Suprapubic skin (tissue), 4 donors: ENCODE measurements around the gene ACSS3. TPM values are rescaled to one million over a fixed set of nuclear protein-coding genes. Genes with fewer than 3 reads are reported as not detected.

ENCODE experiments used
- DNase-seq, 2 donors: peaks; one replicate each; pipeline ENCODE4 v3.0.0-alpha.2; 2019; ENCODE audit warnings: low spot score in 2 of 2
- H3K27ac ChIP-seq: fragments of 200-600 bp; sonication (generic); one replicate; pipeline ENCODE4 v1.5.1; 2019
- H3K27me3 ChIP-seq: fragments of 200-600 bp; sonication (generic); one replicate; pipeline ENCODE4 v1.5.1; 2019
- H3K36me3 ChIP-seq: fragments of 200-600 bp; sonication (generic); one replicate; pipeline ENCODE4 v1.5.1; 2019
- H3K4me1 ChIP-seq: fragments of 200-600 bp; sonication (generic); one replicate; pipeline ENCODE4 v1.5.1; 2019
- H3K4me3 ChIP-seq: fragments of 200-600 bp; sonication (generic); one replicate; pipeline ENCODE4 v1.5.1; 2019; ENCODE audit warnings: mild to moderate bottlenecking
- H3K9me3 ChIP-seq: fragments of 200-600 bp; sonication (generic); one replicate; pipeline ENCODE4 v1.5.1; 2019
- EP300 ChIP-seq: sonication (generic); formaldehyde crosslinking; IDR thresholded peaks from one replicate; pipeline ENCODE4 v1.6.1; 2017; ENCODE audit warnings: antibody characterized with exemption
- POLR2A ChIP-seq, 2 donors: fragments of 450-650 bp; IDR thresholded peaks; one replicate each; pipeline ENCODE4 v1.6.1; 2017; ENCODE audit warnings: antibody characterized with exemption in 2 of 2, mild to moderate bottlenecking in 2 of 2, moderate library complexity in 2 of 2
- POLR2AphosphoS5 ChIP-seq, 3 donors: sonication (generic); formaldehyde crosslinking; IDR thresholded peaks; one replicate each; pipeline ENCODE4 v1.6.1; 2017; ENCODE audit warnings: antibody characterized with exemption in 3 of 3
- WGBS: methylation state at CpG from one replicate; pipeline ENCODE4 v1.1.5; 2018; 5-methylcytosine and 5-hydroxymethylcytosine counted together
- total RNA-seq, 4 donors: library from RNA; depleted of rRNA; stranded (reverse); fragments of >200 nt; gene quantifications; one replicate each; pipeline ENCODE4 v1.1.0, GENCODE V29; 2016
- TF ChIP-seq, protein P1 (sequence below), 2 donors: fragments of 200-600 bp in 1 of 2; fragments of 450-650 bp in 1 of 2; sonication (generic) in 1 of 2; IDR thresholded peaks; one replicate each; pipeline ENCODE4 v1.5.1; 2016 to 2019; ENCODE audit warnings: antibody characterized with exemption in 2 of 2, mild to moderate bottlenecking in 1 of 2, moderate library complexity in 1 of 2

Gene ACSS3
- total RNA-seq, 4 donors from 2014 or later: 4.0 to 10.4 (median 6.2) TPM

DNA sequence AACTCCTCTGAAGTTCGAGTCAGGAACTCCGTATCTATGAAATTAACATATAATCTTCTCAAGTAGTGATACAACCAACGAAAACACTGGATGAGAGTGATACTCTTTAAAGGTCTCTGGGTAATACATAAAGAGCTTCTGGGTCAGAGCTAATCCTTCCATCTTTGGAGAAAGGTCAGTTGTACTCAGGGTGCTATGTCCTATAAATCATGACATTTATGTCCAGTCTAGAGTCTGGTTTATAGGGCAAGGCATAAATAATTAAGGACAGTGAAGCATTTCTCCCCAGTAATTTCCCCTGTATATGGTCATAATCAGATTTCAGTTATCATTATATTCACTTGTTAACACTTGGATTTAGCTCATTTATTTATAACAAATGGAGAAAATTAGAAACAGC is 90.6 kb downstream of the ACSS3 start:
- Histone ChIP-seq H3K9me3 (no peaks in the 10 kb centered on the region), H3K27me3 (no peaks in the 10 kb centered on the region), H3K4me3 (no peak overlapping the region), H3K27ac (no peak overlapping the region), H3K4me1 (no peaks in the 10 kb centered on the region), H3K36me3 (no peaks in the 10 kb centered on the region)
- 90% methylated on average over 3 of the region's 3 CpGs for WGBS
- DNase-seq: no peak
- TF ChIP-seq EP300: no peak
- TF ChIP-seq POLR2AphosphoS5 (IDR thresholded peaks at IDR 0.05): no peak
- no peak for TF ChIP-seq POLR2A (IDR thresholded peaks at IDR 0.05)
- TF ChIP-seq, protein P1, sequence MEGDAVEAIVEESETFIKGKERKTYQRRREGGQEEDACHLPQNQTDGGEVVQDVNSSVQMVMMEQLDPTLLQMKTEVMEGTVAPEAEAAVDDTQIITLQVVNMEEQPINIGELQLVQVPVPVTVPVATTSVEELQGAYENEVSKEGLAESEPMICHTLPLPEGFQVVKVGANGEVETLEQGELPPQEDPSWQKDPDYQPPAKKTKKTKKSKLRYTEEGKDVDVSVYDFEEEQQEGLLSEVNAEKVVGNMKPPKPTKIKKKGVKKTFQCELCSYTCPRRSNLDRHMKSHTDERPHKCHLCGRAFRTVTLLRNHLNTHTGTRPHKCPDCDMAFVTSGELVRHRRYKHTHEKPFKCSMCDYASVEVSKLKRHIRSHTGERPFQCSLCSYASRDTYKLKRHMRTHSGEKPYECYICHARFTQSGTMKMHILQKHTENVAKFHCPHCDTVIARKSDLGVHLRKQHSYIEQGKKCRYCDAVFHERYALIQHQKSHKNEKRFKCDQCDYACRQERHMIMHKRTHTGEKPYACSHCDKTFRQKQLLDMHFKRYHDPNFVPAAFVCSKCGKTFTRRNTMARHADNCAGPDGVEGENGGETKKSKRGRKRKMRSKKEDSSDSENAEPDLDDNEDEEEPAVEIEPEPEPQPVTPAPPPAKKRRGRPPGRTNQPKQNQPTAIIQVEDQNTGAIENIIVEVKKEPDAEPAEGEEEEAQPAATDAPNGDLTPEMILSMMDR (IDR thresholded peaks at IDR 0.05): no peak

GRCh38 chr12:81170072-81170471 is 92.2 kb downstream of the ACSS3 start:
- no peaks in the 10 kb centered on the region for H3K36me3 ChIP-seq
- H3K4me3 ChIP-seq: no peak overlapping the region
- no peaks in the 10 kb centered on the region for H3K4me1 ChIP-seq
- no peak overlapping the region for H3K27ac ChIP-seq
- TF ChIP-seq, protein P1 (IDR thresholded peaks at IDR 0.05): no peak
- TF ChIP-seq EP300: no peak
- TF ChIP-seq POLR2A (IDR thresholded peaks at IDR 0.05): no peak
- no peak for DNase-seq
- H3K27me3 ChIP-seq: no peaks in the 10 kb centered on the region
- no peaks in the 10 kb centered on the region for H3K9me3 ChIP-seq

DNA sequence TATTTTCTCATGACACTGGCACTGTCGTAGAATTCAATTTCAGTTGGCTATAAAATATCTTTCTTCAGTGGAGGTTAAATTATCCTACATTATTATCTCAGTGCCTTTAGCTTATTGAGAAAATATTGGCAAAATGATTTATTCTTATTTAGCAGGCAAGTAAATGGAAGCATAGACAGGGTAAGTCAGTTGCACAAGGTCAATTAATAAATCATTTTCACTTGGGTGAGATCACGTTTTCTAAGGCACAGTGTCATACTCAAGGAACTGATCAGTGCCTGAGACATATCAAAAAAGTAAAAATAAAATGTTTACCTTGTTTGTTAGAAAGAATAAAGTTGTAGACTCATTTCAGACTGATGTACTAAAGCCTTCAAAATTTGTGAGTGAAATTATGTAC is 95.0 kb downstream of the ACSS3 start:
- peaks cover 5% of the 10 kb centered on the region for H3K9me3 ChIP-seq
- no peak for DNase-seq
- no peaks in the 10 kb centered on the region for H3K27me3 ChIP-seq
- H3K4me3 ChIP-seq: no peak overlapping the region
- no peak for TF ChIP-seq EP300
- no peak for TF ChIP-seq POLR2AphosphoS5 (IDR thresholded peaks at IDR 0.05)
- no peak for TF ChIP-seq POLR2A (IDR thresholded peaks at IDR 0.05)
- TF ChIP-seq, protein P1 (IDR thresholded peaks at IDR 0.05): no peak
- H3K4me1 ChIP-seq: no peaks in the 10 kb centered on the region
- no peaks in the 10 kb centered on the region for H3K36me3 ChIP-seq
- H3K27ac ChIP-seq: no peak overlapping the region
- 69% methylated on average over 2 of the region's 2 CpGs for WGBS

- peaks cover 5% of the 10 kb centered on the region for H3K9me3 ChIP-seq
- no peaks in the 10 kb centered on the region for H3K4me1 ChIP-seq
- no peaks in the 10 kb centered on the region for H3K36me3 ChIP-seq
- H3K27me3 ChIP-seq: no peaks in the 10 kb centered on the region
- no peak for TF ChIP-seq POLR2A (IDR thresholded peaks at IDR 0.05)
- 52% methylated on average over 4 of the region's 4 CpGs for WGBS
- DNase-seq: no peak
- H3K27ac ChIP-seq: no peak overlapping the region
- H3K4me3 ChIP-seq: no peak overlapping the region
These were observed 96.8 kb downstream of the ACSS3 start for GRCh38 chr12:81174664-81175063.

DNA sequence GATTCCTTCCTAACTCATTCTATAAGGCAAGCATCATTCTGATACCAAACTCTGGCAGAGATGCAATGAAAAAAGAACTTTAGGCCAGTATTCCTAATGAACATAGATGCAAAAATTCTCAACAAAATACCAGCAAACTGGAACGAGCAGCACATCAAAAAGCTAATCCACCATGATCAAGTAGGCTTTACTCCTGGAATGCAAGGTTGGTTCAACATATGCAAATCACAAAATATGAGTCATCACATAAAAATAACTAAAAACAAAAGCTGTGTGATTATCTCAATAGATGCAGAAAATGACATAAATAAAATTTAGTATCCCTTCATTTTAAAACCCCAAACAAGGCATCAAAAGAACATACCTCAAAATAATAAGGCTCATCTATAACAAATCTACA is 98.9 kb downstream of the ACSS3 start:
- TF ChIP-seq POLR2A (IDR thresholded peaks at IDR 0.05): no peak
- TF ChIP-seq POLR2AphosphoS5 (IDR thresholded peaks at IDR 0.05): no peak
- no peaks in the 10 kb centered on the region for H3K4me1 ChIP-seq
- H3K9me3 ChIP-seq: peaks cover 5% of the 10 kb centered on the region
- no peak overlapping the region for H3K27ac ChIP-seq
- H3K36me3 ChIP-seq: no peaks in the 10 kb centered on the region
- H3K27me3 ChIP-seq: no peaks in the 10 kb centered on the region
- no peak for DNase-seq
- 83% methylated on average over 1 of the region's 1 CpG for WGBS
- H3K4me3 ChIP-seq: no peak overlapping the region

DNA sequence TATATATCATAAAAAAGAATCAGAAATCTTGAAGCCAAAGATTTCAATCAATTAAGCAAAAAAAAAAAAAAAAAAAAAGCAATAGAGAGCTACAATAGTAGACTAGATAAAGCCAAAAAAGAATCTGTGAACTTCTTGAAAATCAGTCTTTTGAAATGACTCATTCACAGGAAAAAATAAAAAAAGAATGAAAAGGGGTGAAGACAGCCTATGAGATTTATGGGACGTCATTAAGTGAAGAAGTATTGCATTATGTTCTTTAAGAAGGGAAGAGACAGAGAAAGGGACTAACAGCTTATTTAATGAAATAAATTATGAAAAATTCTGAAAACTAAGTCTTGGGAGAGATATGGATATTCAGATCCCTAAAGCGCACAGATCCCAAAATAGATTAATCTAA is 103.8 kb downstream of the ACSS3 start:
- Histone ChIP-seq H3K27me3 (no peaks in the 10 kb centered on the region), H3K4me1 (no peaks in the 10 kb centered on the region), H3K4me3 (no peak overlapping the region), H3K36me3 (no peaks in the 10 kb centered on the region), H3K9me3 (peaks cover 3% of the 10 kb centered on the region), H3K27ac (no peak overlapping the region)
- no peak for DNase-seq
- 76% methylated on average over 2 of the region's 2 CpGs for WGBS
- TF ChIP-seq EP300: no peak
- TF ChIP-seq, protein P1 (IDR thresholded peaks at IDR 0.05): no peak
- TF ChIP-seq POLR2A (IDR thresholded peaks at IDR 0.05): no peak
- no peak for TF ChIP-seq POLR2AphosphoS5 (IDR thresholded peaks at IDR 0.05)
